Activated naive CD8-positive, alpha-beta T cell treated with anti-CD3 and anti-CD28 coated beads, Interleukin-2, amount 10 ng/mL, durations not matched to agents 7 days and 5 days (primary cell): ENCODE measurements around the gene CECR2. TPM values are rescaled to one million over a fixed set of nuclear protein-coding genes. Genes with fewer than 3 reads are reported as not detected.

ENCODE experiments used
- ATAC-seq: fragments of 150-1000 bp; cut with Tn5 transposase; one replicate; pipeline ENCODE4 v1.10.0; 2021; ENCODE audit warnings: low read depth, moderate library complexity
- POLR2A ChIA-PET: fragments of 350-600 bp; sonication (Branson Sonifier 250); formaldehyde crosslinking; loops from one replicate; lab custom pipeline; 2021; ENCODE audit warnings: antibody characterized with exemption; lab: Charles Lee
- DNase-seq: peaks from one replicate; pipeline ENCODE4 v3.0.0; 2021
- H3K27ac Mint-ChIP-seq: one replicate; pipeline ENCODE4 v1.8.0; 2022; ENCODE audit warnings: mild to moderate bottlenecking, mixed read lengths
- H3K27me3 Mint-ChIP-seq: one replicate; pipeline ENCODE4 v1.8.0; 2022; ENCODE audit warnings: mild to moderate bottlenecking, moderate library complexity, mixed read lengths
- H3K36me3 Mint-ChIP-seq: one replicate; pipeline ENCODE4 v1.8.0; 2021; ENCODE audit warnings: mild to moderate bottlenecking, mixed read lengths
- H3K4me1 Mint-ChIP-seq: one replicate; pipeline ENCODE4 v1.8.0; 2021; ENCODE audit warnings: mixed read lengths
- H3K4me3 Mint-ChIP-seq: one replicate; pipeline ENCODE4 v1.8.0; 2022; ENCODE audit warnings: mild to moderate bottlenecking, moderate library complexity, mixed read lengths
- H3K9me3 Mint-ChIP-seq: one replicate; pipeline ENCODE4 v1.8.0; 2021; ENCODE audit warnings: mixed read lengths
- total RNA-seq, 2 experiments: library from RNA; stranded (reverse); gene quantifications; one replicate each; pipeline ENCODE4 v1.2.3, GENCODE V29; 2021

Gene CECR2
- total RNA-seq, 2 experiments from 2014 or later: 0.06 TPM; not detected in 1

DNA sequence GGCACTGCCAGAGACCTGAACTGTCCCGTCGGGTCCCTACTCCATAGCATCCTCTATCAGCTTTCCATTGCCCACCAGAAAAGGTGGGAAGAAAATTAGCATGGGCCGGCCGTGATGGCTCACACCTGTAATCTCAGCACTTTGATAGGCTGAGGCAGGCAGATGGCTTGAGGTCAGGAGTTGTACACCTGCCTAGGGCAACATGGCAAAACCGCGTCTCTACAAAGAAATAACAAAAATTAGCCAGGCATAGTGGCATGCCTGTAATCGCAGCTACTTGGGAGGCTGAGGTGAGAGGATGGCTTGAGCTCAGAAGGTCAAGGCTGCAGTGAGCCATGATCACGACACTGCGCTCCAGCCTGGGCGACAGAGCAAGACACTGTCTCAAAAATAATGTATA, 197.5 kb downstream of the CECR2 start:
- DNase-seq: no peak
- Mint-ChIP-seq H3K9me3 (no peaks in the 10 kb centered on the region), H3K27me3 (peaks cover 9% of the 10 kb centered on the region), H3K4me1 (no peaks in the 10 kb centered on the region), H3K4me3 (no peak overlapping the region), H3K27ac (no peak overlapping the region), H3K36me3 (no peaks in the 10 kb centered on the region)
- ATAC-seq: no peak
- POLR2A ChIA-PET: no interaction called here

DNA sequence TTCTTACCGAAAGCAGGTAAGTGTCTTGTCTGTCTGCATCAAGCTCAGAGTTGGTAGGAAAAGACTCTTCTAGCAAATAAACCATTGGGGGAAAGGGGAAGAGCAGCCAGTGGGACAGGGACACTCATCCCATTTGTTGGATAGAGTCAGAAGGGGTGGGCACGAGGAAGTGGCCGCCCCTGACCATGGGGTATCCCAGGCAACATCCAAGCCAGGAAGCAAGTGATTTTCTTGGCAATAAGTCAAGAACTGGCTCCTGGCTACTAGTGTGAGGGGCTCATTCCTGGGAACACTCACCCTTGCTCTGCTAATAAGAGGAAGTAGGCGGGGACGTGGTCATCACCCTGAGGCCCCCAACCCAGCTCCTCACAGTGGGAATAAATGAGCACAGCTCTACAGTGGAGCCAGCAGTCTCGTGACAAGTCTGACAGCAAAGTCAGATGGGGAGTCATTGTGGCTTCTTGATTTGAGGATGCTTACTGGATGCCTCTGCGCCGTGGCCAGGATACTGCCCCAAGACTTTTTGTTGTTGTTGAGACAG, 200.8 kb downstream of the CECR2 start:
- no peaks in the 10 kb centered on the region for H3K36me3 Mint-ChIP-seq
- no peak overlapping the region for H3K27ac Mint-ChIP-seq
- H3K27me3 Mint-ChIP-seq: peaks cover 5% of the 10 kb centered on the region
- no peaks in the 10 kb centered on the region for H3K4me1 Mint-ChIP-seq
- DNase-seq (no peak), ATAC-seq (no peak)
- H3K4me3 Mint-ChIP-seq: no peak overlapping the region
- POLR2A ChIA-PET: no interaction called here
- H3K9me3 Mint-ChIP-seq: no peaks in the 10 kb centered on the region

DNA sequence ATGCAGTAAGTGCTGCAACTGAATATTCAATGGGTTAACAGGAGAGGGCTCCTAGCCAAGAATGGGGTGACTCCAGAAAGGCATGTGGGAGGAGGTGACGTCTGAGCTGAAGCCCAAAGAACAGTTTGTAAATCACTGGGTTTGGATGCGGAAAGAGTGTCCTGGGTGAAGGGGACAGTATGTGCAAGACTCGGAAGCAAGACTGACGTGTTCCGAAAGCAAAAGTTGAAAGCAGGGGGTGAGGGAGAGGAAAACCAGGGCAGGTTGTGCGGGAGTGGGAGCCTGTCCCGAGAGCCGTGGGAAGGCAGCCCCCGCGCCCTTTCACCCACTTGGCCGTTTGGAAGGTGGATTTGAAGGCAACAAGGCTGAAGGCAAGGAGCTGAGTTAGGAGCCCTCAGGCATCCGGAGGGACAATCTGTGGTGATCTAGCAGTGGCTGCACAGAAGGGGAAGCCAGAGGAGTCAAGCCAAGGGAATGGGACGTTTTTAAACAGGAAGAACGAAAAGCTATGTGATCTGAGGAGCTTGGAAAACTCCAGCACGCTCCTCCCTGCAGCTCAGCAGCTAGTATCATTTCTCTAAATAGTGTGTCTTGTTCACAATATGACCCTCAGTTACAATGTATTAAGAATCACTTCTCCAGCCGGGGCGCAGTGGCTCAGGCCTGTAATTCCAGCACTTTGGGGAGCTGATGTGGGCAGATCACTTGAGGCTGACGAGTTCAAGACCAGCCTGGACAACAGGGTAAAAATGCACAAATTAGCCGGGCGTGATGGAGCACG, 201.8 kb downstream of the CECR2 start:
- DNase-seq (no peak), ATAC-seq (no peak)
- peaks cover 5% of the 10 kb centered on the region for H3K27me3 Mint-ChIP-seq
- no peak overlapping the region for H3K27ac Mint-ChIP-seq
- no peaks in the 10 kb centered on the region for H3K36me3 Mint-ChIP-seq
- H3K9me3 Mint-ChIP-seq: no peaks in the 10 kb centered on the region
- POLR2A ChIA-PET: no interaction called here
- no peak overlapping the region for H3K4me3 Mint-ChIP-seq
- no peaks in the 10 kb centered on the region for H3K4me1 Mint-ChIP-seq

DNA sequence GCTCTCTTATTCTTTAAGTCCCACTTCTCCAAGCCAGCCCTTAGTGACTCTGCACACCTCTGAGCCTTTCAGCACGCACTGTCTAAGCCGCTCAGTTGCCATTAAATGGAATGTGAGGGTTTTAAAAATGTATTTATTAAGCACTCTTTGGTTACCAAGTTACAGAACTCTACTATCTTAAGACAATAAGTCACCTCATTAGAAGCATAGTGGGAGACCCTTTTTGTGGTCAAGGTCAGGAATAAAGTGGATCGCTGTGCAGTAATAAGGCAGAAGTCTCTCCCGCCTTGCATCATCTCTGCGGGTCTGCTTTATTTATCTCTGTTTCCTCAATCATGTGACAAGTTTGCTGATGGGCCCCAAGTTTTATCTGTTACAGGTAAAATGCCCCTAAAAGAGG, 205.9 kb downstream of the CECR2 start:
- Mint-ChIP-seq H3K4me3 (no peak overlapping the region), H3K27ac (no peak overlapping the region), H3K9me3 (no peaks in the 10 kb centered on the region), H3K36me3 (no peaks in the 10 kb centered on the region), H3K27me3 (peaks cover 5% of the 10 kb centered on the region), H3K4me1 (no peaks in the 10 kb centered on the region)
- ATAC-seq (no peak), DNase-seq (no peak)
- POLR2A ChIA-PET: no interaction called here

DNA sequence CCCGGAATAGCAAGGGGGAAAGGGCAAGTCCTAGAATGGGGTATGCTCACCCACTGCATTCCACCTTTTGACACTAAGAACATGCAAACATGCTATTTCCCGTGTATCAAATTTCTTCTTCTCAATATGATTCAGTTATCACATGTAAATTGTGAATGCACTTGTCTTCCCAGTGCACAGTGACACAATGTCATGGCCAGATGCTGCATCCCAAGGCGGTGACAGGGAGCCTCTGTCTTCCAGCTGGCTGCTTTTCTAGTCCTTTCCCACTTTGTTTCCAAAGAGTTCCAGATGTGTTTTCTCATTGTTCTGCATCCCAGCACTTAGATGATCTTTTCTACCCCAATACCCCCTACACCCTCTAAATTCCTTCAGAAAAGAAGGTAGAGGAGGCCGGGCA, 206.4 kb downstream of the CECR2 start:
- no peak for DNase-seq
- ATAC-seq: no peak
- H3K27ac Mint-ChIP-seq: no peak overlapping the region
- H3K9me3 Mint-ChIP-seq: no peaks in the 10 kb centered on the region
- no peaks in the 10 kb centered on the region for H3K4me1 Mint-ChIP-seq
- peaks cover 4% of the 10 kb centered on the region for H3K27me3 Mint-ChIP-seq
- no peaks in the 10 kb centered on the region for H3K36me3 Mint-ChIP-seq
- POLR2A ChIA-PET: interaction anchor here (0.6 kb wide), 1 partner anchor 118 kb away, joined by 4 read pairs; no protein-coding TSS in a partner anchor
- H3K4me3 Mint-ChIP-seq: no peak overlapping the region

DNA sequence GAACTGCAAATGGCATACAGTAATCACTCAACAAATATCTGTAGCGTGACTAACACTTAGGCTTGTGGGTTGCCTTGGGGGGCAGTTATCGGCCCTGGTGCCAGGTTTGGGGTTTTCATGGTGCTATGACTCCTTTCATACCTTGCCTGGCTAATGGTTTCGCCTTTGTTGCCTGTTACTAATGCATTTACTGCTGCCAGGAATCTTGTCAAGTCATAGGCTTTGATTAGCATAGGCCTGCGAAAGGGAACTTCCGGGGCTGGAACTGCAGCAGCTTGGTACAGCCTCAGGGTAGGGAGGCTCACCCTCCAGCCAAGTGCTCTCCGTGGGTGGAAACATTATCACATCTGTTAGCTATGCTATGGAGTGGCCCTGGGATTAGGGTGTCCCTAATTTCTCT, 207.2 kb downstream of the CECR2 start:
- no peaks in the 10 kb centered on the region for H3K9me3 Mint-ChIP-seq
- H3K36me3 Mint-ChIP-seq: no peaks in the 10 kb centered on the region
- H3K4me3 Mint-ChIP-seq: no peak overlapping the region
- ATAC-seq (no peak), DNase-seq (no peak)
- POLR2A ChIA-PET: interaction anchor here (0.6 kb wide), 1 partner anchor 119 kb away, joined by 4 read pairs; no protein-coding TSS in a partner anchor
- H3K27ac Mint-ChIP-seq: no peak overlapping the region
- H3K27me3 Mint-ChIP-seq: no peaks in the 10 kb centered on the region
- H3K4me1 Mint-ChIP-seq: no peaks in the 10 kb centered on the region

DNA sequence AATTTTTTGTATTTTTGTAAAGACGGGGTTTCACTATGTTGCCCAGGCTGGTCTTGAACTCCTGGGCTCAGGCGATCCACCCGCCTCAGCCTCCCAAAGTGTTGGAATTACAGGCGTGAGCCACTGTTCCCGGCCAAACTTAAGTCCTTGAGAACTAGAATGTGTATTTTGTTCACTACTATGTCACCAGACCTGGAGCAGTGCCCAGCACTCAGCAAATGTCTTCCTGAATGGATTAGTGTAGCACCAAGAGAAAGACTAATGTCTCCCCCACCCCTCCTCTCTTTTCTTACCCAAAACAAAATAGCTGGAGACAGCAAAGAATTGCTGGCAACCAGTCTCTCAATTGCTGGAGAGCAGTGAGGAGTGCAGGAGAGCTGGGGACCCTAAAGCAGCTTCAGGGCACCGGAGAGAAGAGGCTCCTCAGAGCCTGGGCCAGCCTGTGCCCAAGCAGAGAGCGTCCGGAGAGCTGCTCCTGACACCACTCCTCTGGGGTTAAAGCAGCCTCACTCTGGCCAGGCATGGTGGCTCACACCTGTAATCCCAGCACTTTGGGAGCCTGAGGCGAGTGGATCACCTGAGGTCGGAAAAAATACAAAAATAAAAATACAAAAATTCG, 209.0 kb downstream of the CECR2 start:
- H3K4me3 Mint-ChIP-seq: no peak overlapping the region
- H3K36me3 Mint-ChIP-seq: no peaks in the 10 kb centered on the region
- DNase-seq (no peak), ATAC-seq (no peak)
- peaks cover 2% of the 10 kb centered on the region for H3K27me3 Mint-ChIP-seq
- no peaks in the 10 kb centered on the region for H3K9me3 Mint-ChIP-seq
- no peak overlapping the region for H3K27ac Mint-ChIP-seq
- no peaks in the 10 kb centered on the region for H3K4me1 Mint-ChIP-seq
- POLR2A ChIA-PET: no interaction called here

DNA sequence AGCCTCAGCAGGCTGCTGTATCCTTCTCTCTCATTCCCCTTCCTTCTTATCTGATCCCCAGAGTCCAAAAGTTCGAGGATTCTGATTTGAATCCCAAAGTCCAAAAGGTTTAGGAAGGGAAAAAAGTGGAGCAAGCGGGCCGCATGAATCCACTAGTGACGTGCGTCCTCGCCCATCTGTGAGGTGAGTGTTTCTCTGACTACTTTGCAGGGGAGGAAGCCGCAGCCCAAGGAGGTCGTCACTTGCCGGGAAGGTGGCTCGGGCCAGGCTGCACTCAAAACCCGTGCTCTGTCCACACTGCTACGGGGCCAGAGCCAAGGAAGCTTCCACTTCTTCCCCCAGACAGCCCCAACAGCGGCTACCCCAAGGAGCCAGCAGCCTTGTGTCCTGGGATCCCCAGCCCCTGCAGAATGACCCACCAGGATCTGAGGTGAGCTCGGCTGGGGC, 210.3 kb downstream of the CECR2 start:
- DNase-seq (no peak), ATAC-seq (no peak)
- Mint-ChIP-seq H3K27me3 (peaks cover 2% of the 10 kb centered on the region), H3K27ac (no peak overlapping the region), H3K36me3 (no peaks in the 10 kb centered on the region), H3K9me3 (no peaks in the 10 kb centered on the region), H3K4me3 (no peak overlapping the region), H3K4me1 (no peaks in the 10 kb centered on the region)
- POLR2A ChIA-PET: no interaction called here

DNA sequence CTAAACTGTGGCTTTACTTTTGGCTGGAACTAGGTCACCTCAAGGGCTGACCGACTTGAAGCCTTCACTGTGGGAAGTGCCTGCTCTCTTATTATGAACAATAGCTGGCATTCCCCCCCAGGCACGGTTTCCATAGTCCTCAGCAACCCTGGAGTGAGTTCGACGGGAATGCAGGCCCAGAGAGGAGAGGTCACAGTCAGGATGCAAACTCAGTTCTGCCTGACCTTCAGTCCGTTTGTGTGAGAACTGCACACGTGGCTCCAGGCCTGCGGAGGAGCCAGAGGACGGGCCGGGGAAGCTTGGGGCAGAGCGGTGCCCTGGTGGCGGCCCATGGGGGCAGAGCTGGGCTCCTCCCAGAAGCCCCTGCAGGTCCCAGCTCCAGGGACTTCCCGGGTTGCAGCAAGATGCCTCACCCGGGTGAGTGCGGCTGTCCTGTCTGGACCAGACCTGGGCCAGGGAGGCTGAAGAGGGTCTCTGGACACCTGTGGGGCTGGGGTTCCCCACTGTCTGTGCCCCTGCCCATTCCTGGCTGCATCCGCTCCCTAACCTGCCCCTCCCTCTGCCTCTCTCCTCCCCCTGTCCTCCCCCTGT, 211.3 kb downstream of the CECR2 start:
- DNase-seq: no peak
- no peak overlapping the region for H3K27ac Mint-ChIP-seq
- POLR2A ChIA-PET: no interaction called here
- H3K4me1 Mint-ChIP-seq: no peaks in the 10 kb centered on the region
- no peaks in the 10 kb centered on the region for H3K9me3 Mint-ChIP-seq
- peaks cover 2% of the 10 kb centered on the region for H3K27me3 Mint-ChIP-seq
- ATAC-seq: no peak
- no peaks in the 10 kb centered on the region for H3K36me3 Mint-ChIP-seq
- no peak overlapping the region for H3K4me3 Mint-ChIP-seq

DNA sequence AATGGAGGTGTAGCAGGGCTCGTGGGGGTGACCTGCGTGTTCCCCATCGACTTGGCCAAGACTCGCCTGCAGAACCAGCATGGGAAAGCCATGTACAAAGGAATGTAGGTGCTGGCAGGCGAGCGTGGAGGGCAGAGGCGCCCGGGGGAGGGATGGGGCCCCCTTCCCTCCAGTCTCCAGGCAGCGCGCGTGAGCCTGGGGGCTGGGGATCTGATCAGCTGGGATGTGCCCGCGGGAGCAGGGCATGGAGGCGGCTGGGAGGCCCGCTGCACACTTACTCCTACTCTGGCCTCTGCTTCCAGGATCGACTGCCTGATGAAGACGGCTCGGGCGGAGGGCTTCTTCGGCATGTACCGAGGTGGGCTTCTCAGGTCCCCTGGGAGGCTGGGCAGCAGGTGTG, 211.8 kb downstream of the CECR2 start:
- Mint-ChIP-seq H3K27ac (no peak overlapping the region), H3K36me3 (no peaks in the 10 kb centered on the region), H3K27me3 (peaks cover 2% of the 10 kb centered on the region), H3K4me1 (no peaks in the 10 kb centered on the region), H3K9me3 (no peaks in the 10 kb centered on the region), H3K4me3 (no peak overlapping the region)
- POLR2A ChIA-PET: no interaction called here
- no peak for ATAC-seq
- no peak for DNase-seq

DNA sequence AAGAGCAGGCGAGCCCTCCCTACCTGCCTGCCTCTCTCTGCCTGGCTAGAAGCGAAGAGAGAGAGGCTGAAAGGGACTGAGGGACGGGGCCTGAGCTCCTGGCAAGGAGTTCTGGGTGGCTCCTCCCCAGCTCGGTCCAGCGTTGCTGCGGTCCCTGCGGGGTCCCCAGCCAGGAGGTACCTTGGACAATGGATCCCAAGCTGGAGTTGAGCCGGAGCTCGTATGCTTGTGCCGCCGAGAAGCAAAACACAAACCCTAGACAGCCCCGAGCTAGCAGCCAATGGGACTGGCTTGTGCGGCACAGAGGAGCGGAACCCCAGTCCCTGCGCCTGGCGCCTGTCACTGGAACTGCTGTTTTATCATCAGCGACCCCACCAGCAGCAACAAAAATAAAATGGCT, 212.4 kb downstream of the CECR2 start:
- no peak overlapping the region for H3K4me3 Mint-ChIP-seq
- no peaks in the 10 kb centered on the region for H3K36me3 Mint-ChIP-seq
- no peaks in the 10 kb centered on the region for H3K4me1 Mint-ChIP-seq
- no peak for DNase-seq
- H3K27me3 Mint-ChIP-seq: peaks cover 2% of the 10 kb centered on the region
- POLR2A ChIA-PET: no interaction called here
- no peak overlapping the region for H3K27ac Mint-ChIP-seq
- no peaks in the 10 kb centered on the region for H3K9me3 Mint-ChIP-seq
- no peak for ATAC-seq

DNA sequence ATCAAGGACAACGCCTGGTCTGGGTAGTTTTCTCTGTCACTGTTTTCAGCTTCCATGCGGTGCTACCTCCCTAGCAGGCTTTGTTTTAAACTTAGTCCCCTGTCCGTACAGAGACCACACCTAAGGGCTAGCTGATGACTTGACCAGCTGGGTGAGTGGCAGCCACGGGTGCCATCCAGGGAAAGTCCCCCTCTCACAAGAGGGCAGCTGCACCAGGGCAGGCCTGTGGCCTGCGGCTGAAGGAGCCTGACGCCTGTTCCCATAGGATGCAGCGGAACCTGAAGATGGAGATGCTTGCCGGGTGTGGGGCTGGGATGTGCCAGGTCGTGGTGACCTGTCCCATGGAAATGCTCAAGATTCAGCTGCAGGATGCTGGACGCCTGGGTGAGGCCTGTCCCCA, 213.9 kb downstream of the CECR2 start:
- H3K27me3 Mint-ChIP-seq: peaks cover 2% of the 10 kb centered on the region
- no peaks in the 10 kb centered on the region for H3K9me3 Mint-ChIP-seq
- no peak overlapping the region for H3K27ac Mint-ChIP-seq
- POLR2A ChIA-PET: no interaction called here
- H3K4me3 Mint-ChIP-seq: no peak overlapping the region
- no peaks in the 10 kb centered on the region for H3K36me3 Mint-ChIP-seq
- DNase-seq: no peak
- no peaks in the 10 kb centered on the region for H3K4me1 Mint-ChIP-seq
- ATAC-seq: no peak

DNA sequence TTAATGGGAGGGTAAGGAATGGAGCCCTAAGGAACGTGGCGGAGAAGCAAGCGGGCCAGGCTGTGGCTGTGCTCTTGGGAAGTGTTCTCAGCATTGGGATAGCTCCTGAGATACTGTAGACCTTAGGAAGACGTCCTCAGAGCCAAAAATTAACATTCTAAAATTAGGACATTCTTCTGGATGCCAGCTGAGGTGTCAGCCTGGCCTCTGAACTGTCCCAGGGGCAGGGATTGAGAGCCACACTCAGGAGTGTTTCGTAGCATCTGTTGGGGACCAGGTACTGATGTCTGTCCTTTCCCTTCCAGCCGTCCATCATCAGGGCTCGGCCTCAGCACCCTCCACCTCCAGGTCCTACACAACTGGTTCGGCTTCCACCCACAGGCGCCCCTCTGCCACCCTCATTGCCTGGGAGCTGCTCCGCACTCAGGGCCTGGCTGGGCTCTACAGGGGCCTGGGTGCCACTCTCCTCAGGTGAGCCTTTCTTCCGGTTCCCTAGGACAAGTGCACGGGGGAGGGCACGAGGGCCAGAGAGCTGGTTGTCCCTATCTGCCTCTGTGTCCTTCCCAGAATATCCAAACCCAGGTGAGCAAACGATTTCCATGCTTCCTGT, 217.7 kb downstream of the CECR2 start:
- ATAC-seq (no peak), DNase-seq (no peak)
- POLR2A ChIA-PET: no interaction called here
- Mint-ChIP-seq H3K9me3 (no peaks in the 10 kb centered on the region), H3K36me3 (peaks cover 8% of the 10 kb centered on the region), H3K4me3 (no peak overlapping the region), H3K4me1 (no peaks in the 10 kb centered on the region), H3K27me3 (peaks cover 2% of the 10 kb centered on the region), H3K27ac (no peak overlapping the region)
